DMS53 treated with DMSO at 0.1 percent for 48 hours (cell line): ENCODE results near the gene ZNF565.
A peak's percentile ranks its signal among the peaks of the same experiment; 100 is the strongest.
"Not testable (repeated sequence)": the region's sequence is repeated elsewhere in the genome, so short reads cannot be mapped to it uniquely, and the experiment has no call there.

ENCODE experiments used
- DNase-seq: peaks from one replicate; lab custom pipeline; 2025; ENCODE audit not compliant: unreplicated experiment; lab: John Stamatoyannopoulos, UW

ZNF565 gene

DNA sequence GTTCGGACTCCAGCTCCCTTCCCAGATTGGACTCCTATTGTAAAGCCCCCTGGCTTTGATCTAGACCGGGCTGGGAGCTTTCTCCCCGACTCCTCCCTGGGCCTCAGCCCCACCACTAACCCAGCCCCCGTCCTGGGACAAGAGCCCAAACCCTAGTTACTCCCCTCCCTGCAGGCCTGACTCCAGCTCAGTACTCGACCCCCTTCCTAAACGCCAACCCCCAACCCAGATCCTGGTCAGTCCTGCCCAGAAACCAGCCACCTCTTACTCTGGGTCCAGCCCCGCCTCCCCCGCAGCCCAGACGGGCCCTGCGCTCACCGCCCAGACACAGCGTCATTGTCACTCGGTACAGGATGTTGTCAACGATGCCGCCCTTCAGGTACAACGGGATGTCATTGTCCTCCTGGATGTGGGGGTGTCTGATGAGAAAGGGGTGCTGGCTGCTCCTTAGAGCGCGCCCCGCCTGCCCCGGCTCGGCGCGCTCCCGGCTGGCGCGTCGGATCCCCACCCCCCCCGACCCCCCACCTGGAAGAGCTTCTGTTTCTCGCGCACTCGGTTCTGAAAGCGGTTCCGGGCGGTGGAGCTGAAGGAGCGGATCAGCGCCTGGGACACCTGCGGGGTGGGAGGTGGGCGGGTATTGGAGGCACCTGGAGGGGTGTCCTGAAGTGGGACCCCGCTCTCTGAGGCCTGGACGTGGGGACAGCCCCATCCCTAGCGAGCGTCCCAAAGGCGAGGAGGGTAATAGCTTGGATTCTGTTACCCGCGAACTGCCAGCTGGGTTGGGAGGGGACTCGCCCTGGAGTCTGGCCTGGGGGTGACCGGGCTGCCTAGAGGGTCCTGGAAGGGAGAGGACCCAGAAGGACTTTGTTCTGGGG lies 63.1 kb downstream of the ZNF565 start:
- no peak for DNase-seq

DNA sequence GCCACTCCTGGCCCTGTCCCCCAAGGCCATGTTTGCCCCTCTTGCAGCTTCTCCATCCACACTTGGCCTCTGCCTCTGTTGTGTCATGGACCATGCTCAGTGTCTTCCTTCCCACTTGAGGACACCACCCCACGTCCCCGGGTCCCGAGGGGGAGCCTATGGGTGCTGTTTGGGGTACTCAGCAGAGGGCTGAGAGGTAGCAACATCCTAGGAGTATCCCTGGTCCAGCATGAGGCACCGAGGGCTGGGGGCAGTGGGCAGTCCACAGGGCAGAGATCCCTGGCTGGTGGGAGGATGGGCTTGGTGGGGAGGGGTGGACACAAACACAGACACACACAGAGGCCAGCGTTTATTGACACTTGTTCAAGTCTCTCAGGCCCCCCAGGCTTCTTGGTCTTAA lies 63.9 kb downstream of the ZNF565 start:
- DNase-seq = no peak

DNA sequence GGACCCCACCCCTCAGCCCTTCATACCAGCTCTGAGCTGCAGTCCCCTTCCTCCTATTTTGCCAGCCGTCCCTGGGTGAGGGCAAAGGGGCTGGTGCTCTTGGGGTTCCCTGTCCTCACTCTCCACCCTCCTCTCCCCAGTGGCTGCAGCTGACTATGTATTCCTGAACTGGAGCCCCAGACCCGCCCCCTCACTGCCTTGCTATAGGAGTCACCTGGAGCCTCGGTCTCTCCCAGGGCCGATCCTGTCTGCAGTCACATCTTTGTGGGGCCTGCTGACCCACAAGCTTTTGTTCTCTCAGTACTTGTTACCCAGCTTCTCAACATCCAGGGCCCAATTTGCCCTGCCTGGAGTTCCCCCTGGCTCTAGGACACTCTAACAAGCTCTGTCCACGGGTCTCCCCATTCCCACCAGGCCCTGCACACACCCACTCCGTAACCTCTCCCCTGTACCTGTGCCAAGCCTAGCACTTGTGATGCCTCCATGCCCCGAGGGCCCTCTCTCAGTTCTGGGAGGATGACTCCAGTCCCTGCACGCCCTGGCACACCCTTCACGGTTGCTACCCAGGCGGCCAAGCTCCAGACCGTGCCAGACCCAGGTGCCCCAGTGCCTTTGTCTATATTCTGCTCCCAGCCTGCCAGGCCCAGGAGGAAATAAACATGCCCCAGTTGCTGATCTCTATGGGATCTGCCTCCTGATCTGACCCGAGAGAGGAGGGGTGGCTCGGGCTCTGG lies 64.6 kb downstream of the ZNF565 start:
- no peak for DNase-seq

DNA sequence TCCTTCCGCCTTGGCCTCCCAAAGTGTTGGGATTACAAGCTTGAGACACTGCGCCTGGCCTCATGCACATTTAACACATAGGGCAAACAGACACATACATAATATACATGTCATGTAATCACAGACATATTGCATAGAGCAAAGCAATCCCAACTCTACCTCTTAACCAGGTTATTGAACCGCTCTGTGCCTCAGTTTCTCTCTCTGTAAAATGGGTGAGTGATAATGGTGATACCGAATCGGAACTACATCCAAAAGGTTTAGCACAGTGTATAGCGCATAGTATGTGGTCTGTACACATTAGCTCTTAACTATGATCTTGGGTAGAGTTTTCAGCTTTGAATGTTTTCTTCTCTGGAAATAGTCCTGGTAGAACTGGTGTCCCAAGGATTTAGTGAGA lies 69.8 kb downstream of the ZNF565 start:
- DNase-seq = no peak

DNA sequence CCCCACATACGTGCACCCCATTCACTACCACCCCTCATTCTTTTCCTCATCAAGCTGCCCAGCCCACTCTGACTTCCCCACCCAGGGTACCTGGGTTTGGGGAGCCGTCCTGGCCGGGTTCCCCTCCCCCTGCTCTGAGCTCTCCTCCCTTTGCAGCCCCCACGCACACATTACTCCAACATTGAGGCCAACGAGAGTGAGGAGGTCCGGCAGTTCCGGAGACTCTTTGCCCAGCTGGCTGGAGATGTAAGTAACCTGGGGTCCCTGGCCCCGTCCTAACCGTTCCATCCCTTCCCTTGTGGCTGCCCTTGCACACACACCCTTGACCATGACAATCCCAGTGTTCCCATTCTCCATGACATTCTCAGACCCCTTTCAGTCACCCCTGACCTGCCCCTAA lies 72.0 kb downstream of the ZNF565 start:
- no peak for DNase-seq

DNA sequence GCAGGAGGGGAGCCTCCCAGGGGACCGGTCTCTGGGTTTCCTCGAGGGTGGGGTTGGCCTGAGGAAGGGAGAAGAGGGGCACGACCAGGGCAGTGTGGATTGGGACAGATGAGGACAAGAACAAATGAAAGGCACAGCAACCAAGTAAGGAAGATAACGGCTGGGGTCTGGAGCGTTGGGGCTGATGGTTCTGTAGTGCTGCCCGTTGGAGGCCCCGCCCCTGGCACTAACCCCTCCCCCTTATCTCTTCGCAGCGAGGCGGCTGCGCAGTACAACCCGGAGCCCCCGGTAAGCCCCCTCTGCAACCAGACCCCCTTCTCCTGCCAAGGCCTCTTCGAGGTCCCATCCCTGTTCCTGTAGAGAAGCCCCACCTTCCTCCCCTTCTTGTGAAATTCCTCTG lies 72.4 kb downstream of the ZNF565 start:
- no peak for DNase-seq

DNA sequence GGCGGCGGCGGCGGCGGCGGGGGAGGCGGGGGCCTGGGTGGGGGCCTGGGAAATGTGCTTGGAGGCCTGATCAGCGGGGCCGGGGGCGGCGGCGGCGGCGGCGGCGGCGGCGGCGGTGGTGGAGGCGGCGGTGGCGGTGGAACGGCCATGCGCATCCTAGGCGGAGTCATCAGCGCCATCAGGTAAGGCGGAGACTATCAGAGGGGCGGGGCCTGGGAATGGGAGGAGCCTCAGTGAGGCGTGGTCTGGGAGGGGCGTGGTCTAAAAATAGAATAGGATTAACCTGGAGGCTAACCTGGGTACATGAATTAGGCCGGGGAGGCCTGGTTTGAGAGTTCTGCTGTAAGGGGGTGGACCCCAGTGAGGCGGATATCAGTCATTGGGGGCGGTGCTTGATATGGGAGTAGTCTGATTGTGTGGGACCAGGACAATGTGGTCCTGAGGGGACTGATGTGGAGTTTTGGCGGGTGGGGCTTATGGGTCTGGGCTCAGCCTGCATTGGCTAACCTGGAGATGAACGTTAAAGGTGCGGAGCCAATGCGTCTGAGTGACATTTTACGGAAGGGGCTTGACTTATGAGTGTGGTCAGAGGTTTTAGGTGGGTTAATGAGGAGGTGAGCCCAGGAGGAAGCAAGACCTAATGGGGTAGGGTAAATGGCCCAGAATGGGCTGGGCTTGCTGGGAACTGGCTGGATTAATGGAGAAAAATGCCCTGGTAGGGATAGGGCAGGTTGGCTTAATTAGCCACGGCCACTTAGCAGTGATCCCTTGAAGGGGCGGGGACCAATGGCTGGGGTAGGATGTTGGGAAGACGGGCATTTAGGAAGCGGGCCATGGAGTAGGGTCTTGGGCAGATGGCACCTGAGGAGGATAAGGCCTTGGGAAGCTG lies 73.2 kb downstream of the ZNF565 start:
- peak; percentile 60 for DNase-seq

DNA sequence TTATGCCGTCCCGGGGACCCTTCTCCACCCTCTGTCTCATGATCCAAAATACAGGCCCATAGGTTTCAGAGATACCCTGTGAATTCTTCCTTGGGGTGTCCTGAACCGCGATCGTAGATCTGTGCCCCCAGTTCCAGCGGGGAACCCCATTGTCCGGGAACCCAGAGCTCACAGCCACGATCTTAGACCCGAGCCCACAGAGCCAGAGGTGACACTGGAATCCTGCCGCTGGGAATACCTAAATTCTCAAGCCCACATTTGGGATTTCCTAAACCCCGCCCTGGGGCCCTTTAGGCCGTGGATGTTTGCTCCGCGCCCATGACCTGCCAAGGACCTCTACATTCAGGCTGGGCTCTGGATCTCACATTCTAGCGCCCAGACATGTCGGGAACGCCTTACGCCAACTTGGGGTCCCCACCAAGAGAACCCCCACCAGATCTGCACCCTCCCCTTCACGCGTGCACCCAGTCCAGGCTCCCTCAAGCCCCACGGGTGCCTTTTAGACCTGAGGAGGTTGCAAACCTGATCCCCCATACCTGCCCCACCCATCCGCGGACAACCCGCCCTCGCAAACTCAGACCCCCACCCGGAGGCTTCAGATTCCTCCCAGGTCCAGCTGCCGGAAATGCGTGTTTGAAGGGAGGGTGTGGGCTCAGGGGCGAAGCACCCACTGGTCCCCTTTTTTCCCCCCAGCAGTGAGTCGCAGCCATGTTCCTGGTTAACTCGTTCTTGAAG lies 74.0 kb downstream of the ZNF565 start:
- peak; percentile 57 for DNase-seq

DNA sequence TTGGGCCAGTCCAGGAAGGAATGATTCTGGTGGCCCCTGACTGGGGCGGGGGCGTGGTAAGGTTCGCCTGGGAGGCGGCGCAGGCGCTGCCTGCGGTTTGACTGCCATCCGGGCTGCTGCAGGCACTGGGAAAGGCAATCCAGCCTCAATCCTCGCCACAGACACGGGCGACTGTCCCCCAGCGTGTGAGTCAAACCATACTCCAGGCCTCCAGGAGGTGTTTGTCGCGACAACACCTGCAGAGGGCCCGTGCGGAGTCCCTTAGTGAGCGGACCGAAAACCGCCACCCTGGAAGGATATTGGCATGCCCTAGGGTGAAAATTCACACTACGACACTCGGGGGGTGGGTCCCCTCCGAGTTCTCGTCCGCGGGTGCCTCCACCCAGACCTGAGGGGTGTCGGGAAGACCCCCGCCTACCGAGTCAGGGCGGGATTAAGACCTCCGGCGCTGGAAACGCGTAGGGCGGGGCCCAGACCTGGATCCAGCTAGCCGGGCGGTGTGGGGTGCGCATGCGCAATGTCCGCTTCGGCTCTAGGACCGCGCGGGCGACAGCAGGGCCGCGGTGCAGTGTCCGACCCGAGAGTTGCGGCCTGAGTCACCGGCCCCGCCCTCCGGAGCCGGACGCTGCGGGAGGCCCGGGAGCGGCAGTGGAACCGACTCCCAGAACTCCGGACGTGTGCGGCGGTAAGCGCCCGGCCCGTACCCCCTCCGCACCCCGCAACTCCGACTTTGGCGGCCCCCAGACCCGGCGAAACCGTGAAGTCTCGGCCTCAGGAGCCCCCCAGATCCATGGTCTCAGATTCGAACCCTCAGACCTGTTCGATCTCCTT lies 74.8 kb downstream of the ZNF565 start, which contains the start of gene CAPNS1:
TSS of gene CAPNS1 (plus strand) at position 594 of the 831 bp plus-strand sequence. CDS start 946 bp downstream, outside the sequence.
- peak; percentile 94 for DNase-seq

DNA sequence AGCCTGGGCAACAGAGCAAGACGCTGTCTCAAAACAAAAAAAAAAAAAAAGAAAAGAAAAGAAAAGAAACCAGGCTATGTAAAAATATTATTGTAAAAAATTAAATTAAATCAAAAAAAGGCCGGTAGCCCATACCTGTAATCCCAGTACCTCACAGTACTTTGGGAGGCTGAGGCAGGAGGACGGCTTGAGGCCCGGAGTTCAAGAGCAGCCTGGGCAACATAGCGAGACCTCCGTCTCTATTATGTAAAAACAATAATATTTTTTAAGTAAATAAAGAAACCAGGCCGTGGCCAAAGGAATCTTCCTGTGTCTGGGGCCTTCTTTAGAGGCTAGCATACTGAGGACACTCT lies 75.4 kb downstream of the ZNF565 start:
- no peak for DNase-seq

DNA sequence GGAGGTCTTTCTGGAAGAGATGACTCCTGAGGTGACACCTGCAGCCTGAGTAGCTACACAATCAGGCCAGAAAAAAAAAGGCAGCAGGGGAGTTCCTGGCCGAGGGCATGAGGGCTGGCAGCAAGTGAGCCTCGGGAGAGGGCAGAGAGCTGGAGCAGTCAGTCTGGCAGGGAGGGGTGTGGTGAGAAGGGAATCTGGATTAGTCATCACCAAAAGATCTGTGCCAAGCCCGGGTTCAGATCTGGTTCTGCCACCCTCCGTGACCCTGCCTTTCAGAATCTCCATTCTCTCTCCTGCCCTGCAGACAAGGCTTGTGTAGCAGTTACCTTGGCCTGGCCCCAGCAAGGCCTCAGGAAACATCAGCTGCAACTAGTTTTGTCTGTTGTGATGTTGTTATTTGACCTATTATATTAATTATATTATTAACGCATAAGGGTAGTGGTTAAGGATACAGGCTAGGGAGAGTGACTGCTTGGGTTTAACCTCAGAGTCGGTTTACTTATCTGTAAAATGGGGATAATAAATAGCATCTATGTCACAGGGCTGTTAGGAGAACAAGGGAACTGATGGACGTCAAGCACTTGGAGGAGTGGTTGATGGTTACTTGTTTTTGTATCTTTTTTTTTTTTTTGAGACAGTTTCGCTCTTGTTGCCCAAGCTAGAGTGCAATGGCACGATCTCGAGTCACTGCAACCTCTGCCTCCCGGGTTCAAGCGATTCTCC lies 77.3 kb downstream of the ZNF565 start:
- DNase-seq = peak; percentile 70

DNA sequence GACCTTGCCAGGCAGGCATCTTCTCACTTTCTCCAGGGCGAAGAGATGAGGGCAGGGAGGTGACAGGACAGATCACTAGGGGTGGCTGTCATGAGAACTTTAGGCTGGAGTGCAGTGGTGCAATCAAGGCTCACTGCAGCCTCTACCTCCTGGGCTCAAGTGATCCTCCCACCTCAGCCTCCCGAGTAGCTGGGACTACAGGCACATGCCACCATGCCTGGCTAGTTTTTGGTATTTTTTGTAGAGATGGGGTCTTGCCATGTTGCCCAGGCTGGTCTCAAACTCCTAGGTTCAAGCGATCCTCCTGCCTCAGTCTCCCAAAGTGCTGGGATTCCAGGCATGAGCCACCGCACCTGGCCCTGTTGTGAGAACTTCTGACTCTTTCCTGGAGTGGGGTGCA lies 79.6 kb downstream of the ZNF565 start:
- DNase-seq = not testable (repeated sequence)
